Measurements from ENCODE around the gene FOXK1.

DNA sequence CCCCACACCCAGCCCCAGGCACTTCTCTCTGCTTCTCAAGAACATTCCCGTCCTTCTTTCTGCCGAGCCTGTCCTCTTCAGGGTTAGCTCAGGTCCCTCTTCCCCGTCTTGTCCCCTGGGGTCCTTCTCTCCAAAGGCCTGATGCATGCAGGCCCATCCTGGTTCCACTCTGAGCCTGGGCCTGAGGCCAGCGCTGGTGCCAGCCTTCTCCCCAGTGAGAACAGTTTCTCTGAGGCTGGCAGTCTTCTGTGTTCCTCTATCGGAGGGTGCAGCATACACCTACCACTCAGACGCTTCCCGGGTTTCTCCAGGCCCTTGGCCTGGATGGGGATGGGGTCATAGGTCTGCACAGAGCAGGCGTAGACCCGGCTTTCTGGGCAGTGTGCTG lies 108.0 kb downstream of the FOXK1 start:
- TF ChIP-seq, protein P1, sequence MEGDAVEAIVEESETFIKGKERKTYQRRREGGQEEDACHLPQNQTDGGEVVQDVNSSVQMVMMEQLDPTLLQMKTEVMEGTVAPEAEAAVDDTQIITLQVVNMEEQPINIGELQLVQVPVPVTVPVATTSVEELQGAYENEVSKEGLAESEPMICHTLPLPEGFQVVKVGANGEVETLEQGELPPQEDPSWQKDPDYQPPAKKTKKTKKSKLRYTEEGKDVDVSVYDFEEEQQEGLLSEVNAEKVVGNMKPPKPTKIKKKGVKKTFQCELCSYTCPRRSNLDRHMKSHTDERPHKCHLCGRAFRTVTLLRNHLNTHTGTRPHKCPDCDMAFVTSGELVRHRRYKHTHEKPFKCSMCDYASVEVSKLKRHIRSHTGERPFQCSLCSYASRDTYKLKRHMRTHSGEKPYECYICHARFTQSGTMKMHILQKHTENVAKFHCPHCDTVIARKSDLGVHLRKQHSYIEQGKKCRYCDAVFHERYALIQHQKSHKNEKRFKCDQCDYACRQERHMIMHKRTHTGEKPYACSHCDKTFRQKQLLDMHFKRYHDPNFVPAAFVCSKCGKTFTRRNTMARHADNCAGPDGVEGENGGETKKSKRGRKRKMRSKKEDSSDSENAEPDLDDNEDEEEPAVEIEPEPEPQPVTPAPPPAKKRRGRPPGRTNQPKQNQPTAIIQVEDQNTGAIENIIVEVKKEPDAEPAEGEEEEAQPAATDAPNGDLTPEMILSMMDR (conservative IDR thresholded peaks at IDR 0.05; ENCODE audit: low read depth in 2 of 2): no peak
- TF ChIP-seq, protein P2, sequence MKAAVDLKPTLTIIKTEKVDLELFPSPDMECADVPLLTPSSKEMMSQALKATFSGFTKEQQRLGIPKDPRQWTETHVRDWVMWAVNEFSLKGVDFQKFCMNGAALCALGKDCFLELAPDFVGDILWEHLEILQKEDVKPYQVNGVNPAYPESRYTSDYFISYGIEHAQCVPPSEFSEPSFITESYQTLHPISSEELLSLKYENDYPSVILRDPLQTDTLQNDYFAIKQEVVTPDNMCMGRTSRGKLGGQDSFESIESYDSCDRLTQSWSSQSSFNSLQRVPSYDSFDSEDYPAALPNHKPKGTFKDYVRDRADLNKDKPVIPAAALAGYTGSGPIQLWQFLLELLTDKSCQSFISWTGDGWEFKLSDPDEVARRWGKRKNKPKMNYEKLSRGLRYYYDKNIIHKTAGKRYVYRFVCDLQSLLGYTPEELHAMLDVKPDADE (IDR thresholded peaks at IDR 0.05): no peak
- TF ChIP-seq EZH2phosphoT487 (IDR thresholded peaks at IDR 0.05; ENCODE audit: unreplicated experiment) (no peak), JUNB (IDR thresholded peaks at IDR 0.05; ENCODE audit: unreplicated experiment) (no peak), ZNF114 (CRISPR knock-in tag; IDR thresholded peaks at IDR 0.05) (no peak), CREB1 (CRISPR knock-in tag; IDR thresholded peaks at IDR 0.05; ENCODE audit: low read depth) (no peak), POLR2AphosphoS5 (IDR thresholded peaks at IDR 0.05; ENCODE audit: low read depth) (no peak), EZH2 (IDR thresholded peaks at IDR 0.05; ENCODE audit: low read depth, unreplicated experiment) (no peak), STAT1 (IDR thresholded peaks at IDR 0.05; ENCODE audit: unreplicated experiment) (no peak), ZNF331 (CRISPR knock-in tag; IDR thresholded peaks at IDR 0.05; ENCODE audit: low read depth) (no peak), NANOG (IDR thresholded peaks at IDR 0.05; ENCODE audit: borderline replicate concordance) (no peak)
- TF ChIP-seq, protein P3, sequence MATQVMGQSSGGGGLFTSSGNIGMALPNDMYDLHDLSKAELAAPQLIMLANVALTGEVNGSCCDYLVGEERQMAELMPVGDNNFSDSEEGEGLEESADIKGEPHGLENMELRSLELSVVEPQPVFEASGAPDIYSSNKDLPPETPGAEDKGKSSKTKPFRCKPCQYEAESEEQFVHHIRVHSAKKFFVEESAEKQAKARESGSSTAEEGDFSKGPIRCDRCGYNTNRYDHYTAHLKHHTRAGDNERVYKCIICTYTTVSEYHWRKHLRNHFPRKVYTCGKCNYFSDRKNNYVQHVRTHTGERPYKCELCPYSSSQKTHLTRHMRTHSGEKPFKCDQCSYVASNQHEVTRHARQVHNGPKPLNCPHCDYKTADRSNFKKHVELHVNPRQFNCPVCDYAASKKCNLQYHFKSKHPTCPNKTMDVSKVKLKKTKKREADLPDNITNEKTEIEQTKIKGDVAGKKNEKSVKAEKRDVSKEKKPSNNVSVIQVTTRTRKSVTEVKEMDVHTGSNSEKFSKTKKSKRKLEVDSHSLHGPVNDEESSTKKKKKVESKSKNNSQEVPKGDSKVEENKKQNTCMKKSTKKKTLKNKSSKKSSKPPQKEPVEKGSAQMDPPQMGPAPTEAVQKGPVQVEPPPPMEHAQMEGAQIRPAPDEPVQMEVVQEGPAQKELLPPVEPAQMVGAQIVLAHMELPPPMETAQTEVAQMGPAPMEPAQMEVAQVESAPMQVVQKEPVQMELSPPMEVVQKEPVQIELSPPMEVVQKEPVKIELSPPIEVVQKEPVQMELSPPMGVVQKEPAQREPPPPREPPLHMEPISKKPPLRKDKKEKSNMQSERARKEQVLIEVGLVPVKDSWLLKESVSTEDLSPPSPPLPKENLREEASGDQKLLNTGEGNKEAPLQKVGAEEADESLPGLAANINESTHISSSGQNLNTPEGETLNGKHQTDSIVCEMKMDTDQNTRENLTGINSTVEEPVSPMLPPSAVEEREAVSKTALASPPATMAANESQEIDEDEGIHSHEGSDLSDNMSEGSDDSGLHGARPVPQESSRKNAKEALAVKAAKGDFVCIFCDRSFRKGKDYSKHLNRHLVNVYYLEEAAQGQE (IDR thresholded peaks at IDR 0.05; ENCODE audit: unreplicated experiment): no peak
